IPS-NIHi7 (cell line): ENCODE data around the gene CDIPT.
"Not testable (repeated sequence)": the region's sequence is repeated elsewhere in the genome, so short reads cannot be mapped to it uniquely, and the experiment has no call there.

Source experiments
- DNase-seq: peaks from one replicate; pipeline ENCODE4 v3.0.0; 2012; ENCODE audit warnings: mixed read lengths; ENCODE audit errors: extremely low spot score

Gene CDIPT

DNA sequence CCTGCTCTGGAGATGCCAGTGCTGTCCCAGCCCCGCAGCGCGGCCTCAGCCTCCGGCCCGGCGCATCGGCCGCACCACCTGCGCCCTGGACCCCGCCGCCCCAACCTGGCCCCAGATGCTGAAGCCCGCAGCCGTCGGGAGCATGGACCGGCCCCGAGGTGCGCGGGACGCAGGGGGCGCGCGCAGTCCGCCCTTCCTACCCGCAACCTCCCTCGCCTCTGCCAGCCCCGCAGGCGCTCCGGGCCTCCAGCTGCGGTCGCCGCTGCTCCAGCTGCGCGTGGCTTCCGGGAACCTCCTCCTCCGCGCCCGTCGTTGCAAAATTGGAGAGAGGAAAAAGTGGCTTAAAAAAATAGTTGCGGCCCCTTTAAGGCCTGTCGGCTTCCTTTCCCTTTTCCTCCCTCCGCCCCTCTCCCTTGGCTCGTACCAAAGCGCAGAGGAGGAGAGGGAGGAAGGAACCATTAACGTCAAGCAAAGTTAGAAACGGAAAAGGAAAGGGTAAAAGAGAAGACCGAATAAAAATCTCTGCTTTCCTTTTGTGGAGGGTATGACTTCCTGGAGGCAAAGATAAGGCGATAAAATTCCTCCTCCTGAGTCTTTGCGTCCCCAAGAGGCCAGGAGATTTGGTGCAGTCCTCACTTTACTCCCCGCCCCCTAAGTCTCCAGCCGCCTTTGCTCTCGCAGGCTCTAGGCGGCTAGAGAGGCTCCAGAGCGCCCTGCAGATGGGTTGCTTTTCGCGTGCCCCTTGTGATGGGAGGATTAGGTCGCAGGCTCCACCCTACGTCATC lies at the start of gene CDIPT:
TSS of gene CDIPT (minus strand) at position 343 of the 785 bp plus-strand sequence. CDS start 369 bp downstream, outside the sequence.
- DNase-seq = peak; percentile 96

DNA sequence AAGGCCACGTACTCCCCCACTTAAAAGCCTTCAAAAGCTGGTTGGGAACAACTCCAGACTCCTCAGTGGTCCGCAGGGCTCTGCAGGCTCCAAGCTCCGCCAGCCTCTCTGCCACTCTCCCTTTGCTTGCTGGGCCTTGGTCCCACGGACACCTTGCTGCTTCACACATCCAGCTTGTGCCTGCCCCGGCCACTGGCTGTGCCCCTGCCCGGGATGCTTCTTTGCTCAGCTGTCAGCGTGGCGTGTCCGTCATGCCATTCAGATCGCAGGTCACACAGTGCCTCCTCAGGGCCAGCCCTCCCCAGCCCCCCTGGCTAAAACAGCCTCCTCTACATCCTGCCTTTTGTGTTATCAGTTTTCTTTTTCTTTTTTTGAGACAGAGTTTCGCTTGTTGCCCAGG lies 49.1 kb upstream of the CDIPT start:
- no peak for DNase-seq

DNA sequence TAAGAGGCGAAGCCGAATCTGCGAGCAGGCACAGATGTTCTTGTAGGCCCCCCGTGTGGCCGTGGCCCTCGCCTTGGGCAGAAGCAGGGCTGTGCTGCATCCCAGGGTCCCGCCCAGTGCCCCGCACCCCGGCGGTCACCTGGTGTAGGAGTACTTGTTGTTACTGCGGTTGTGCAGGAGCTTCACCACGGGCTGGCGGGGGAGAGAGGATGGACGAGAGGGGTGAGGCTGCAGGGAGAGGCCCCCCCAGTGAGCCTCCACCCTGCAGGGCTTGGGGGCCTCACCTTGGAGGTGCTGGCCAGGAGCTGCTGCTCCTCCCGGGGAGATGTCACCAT lies 48.6 kb upstream of the CDIPT start:
- no peak for DNase-seq

DNA sequence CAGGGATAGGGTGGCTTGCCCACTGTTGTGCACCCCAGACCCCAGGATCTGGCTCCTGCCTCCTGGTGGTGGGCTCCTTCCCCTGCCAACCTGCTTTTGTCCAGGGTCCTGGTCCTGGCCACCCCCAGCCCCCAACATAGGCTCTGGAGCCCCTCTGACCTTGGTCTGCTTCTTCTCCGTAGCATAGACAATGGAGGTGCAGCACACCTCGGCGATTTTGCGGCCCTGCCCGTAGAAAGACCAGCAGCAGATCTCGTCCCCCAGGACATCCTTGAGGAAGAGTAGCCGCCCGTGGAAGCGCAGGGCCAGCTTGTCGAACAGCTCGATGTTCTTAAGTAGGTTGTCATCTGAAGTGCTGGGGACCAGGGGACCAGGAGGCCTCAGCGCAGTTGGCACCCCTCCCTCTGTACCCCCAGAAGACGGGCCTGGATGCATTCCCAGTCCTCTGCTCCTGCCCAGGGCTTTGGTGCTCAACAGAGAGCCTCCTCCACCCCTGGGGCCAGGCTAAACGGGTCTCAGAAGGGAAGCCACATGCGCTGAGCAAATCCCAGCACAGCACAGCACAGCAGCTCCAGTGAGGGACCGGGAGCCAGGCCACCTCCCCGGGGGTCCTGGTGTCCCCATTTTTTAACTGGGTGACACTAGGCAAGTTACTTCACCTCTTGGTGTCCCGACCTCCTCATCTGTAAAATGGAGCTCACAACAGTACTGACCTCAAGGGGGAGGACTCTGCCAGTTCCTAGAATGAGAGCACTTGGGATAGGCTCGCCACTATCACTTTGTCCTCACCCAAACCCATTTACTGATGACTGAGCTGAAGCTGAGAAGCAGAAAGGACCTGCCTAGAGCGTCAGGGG lies 48.0 kb upstream of the CDIPT start:
- no peak for DNase-seq

GRCh38 chr16:29909851-29910250 lies 46.8 kb upstream of the CDIPT start:
- not testable (repeated sequence) for DNase-seq

DNA sequence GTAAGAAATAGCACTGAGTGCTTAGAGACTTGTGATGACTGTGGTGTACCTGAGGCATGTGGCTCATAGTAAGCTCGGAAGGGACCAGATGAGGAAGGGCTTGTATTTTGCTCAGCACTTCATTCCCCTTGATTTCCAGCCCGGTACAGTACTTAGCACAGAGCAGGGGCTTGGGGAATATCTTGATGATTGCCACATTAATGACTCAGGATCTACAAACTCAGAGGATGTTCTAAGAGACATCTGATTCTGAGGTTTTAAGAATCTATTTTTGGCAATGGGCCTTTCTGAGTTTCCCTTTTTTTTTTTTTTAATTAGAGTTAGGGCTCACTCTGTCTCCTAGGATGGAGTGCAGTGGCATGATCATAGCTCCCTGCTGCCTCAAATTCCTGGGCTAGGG lies 46.4 kb upstream of the CDIPT start:
- no peak for DNase-seq

- DNase-seq = no peak
Observed at GRCh38 chr16:29908719-29909220, 45.7 kb upstream of the CDIPT start.

- no peak for DNase-seq
Observed at GRCh38 chr16:29907973-29908372, 44.9 kb upstream of the CDIPT start.

GRCh38 chr16:29906520-29907244 lies 43.7 kb upstream of the CDIPT start:
- DNase-seq = no peak

- no peak for DNase-seq
Observed at GRCh38 chr16:29905668-29906067, 42.6 kb upstream of the CDIPT start.

DNA sequence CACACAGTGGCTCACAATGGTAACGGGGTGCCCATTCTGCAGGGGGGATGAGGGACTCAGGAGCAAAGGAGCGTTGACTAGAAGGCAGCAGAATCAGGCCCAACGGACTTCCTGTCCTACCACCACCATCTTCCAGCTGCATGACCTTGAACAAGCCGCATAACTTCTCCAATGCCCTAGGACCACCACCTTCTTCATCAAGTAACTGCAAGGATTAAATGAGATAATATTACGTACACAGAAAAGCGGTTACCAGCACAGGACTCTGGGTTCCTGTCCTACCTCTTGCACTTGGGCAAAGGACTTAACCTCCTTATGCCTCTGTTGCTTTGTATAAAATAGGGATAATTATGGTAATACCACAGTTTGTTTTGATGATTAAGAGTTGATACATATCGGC lies 41.9 kb upstream of the CDIPT start:
- no peak for DNase-seq

- no peak for DNase-seq
Observed at GRCh38 chr16:29903590-29903989, 40.6 kb upstream of the CDIPT start.

GRCh38 chr16:29901607-29901945 lies 38.5 kb upstream of the CDIPT start:
- DNase-seq = no peak

DNA sequence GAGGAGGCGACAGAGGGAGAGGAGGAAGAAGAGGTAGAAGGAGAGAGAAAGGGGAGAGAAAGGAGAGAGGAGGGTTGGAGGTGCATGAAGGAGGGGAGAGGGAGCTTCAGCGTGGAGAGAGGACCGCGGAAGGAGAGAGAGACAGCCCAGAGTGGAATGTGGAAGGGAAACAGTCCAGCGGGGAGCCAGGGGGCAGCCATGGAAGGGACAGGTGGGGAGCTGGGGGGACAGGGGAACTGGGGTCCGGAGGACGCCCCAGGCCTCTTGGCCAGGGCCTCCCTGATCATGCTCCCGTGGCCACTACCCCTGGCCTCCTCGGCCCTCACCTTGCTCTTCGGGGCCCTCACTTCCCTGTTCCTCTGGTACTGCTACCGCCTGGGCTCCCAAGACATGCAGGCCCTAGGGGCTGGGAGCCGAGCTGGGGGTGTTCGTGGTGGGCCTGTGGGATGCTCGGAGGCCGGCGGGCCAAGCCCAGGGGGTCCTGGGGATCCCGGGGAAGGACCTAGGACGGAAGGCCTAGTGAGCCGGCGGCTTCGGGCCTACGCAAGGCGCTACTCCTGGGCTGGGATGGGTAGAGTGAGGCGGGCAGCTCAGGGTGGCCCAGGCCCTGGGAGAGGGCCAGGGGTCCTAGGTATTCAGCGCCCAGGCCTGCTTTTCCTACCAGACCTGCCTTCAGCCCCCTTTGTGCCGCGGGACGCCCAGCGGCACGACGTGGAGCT lies 38.0 kb upstream of the CDIPT start:
- peak; percentile 26 for DNase-seq

GRCh38 chr16:29900102-29900887 lies 37.3 kb upstream of the CDIPT start, which contains the start of gene ASPHD1:
TSS of gene ASPHD1 (plus strand) at chr16:29900488. CDS start at chr16:29900972, 484 bp downstream.
- DNase-seq = peak; percentile 82

GRCh38 chr16:29899516-29900101 lies 36.6 kb upstream of the CDIPT start, which contains the start of gene SEZ6L2:
TSS of gene SEZ6L2 (minus strand) at chr16:29899550. CDS start at chr16:29899019, 531 bp downstream.
- DNase-seq = peak; percentile 92

- peak; percentile 87 for DNase-seq
Observed at GRCh38 chr16:29898804-29899515, 35.9 kb upstream of the CDIPT start.

DNA sequence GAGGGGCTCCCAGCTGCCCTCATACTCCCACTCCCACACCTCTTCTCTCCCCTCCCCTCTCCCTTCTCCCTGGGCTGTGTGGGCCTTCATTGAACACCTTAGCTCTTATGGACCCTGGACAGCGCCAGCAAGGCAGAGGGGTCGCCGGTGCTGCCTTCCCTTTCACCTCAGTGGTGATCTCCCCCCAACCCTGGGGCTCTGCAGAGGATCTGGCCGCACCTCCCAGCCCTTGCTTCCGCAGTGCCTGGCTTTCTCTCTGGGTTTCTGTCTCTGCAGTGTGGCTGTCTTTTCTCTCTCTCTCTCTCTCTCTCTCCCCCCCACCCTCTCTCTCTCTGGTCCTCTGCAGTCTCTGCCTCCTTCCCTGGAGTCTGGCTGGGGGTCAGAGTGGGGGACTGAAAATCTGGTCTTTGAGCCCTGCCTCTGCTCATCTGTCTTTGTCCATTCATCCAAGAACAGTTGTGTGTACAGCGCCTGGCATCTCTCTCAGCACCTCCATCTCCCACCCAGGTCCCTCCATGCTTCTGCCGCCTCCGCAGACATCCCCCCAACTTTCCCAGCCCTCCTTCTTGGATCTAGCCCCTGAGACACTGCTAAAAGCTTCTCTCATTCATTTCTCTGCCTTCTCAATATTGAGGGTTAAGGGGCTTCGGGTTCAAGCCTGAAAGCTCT lies 35.2 kb upstream of the CDIPT start:
- DNase-seq = peak; percentile 37

- DNase-seq = no peak
Observed at GRCh38 chr16:29897333-29897732, 34.3 kb upstream of the CDIPT start.
